HepG2 (cell line): ENCODE measurements around the gene ESPN.

Experiments used
- FOXJ3 ChIP-seq: sonication (generic); formaldehyde crosslinking; IDR thresholded peaks from 2 replicates; pipeline ENCODE4 v1.4.0; 2020; ENCODE audit warnings: missing genetic modification reagents, mild to moderate bottlenecking, borderline replicate concordance
- IKZF5 ChIP-seq: IDR thresholded peaks from 2 replicates; pipeline ENCODE4 v1.6.1; 2018; ENCODE audit warnings: missing genetic modification reagents, mild to moderate bottlenecking, missing compliant biosample characterization
- KLF16 ChIP-seq, 2 experiments: sonication (generic) in 1 of 2; formaldehyde crosslinking in 1 of 2; IDR thresholded peaks; 2 replicates each; pipeline versions ENCODE4 v1.6.1 to v1.8.0; 2016 to 2023; ENCODE audit warnings: missing genetic modification reagents in 2 of 2, missing compliant biosample characterization in 1 of 2
- ZFY ChIP-seq: sonication (generic); formaldehyde crosslinking; IDR thresholded peaks from 2 replicates; pipeline ENCODE4 v1.4.0; 2020; ENCODE audit warnings: missing genetic modification reagents

DNA sequence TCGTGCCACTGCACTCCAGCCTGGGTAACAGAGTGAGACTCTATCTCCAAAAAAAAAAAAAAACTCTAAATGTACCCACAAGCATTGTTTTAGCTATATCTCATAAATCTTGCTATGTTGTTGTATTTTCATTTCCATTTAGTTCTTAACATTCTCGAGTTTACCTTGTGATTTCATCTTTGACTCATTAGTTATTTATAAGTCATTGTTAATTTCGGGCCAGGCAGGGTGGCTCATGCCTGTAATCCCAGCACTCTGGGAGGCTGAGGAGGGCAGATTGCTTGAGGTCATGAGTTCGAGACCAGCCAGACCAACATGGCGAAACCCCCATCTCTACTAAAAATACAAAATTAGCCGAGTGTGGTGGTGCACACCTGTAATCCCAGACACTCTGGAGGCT is 16.6 kb upstream of the ESPN start:
- no peak for TF ChIP-seq KLF16 (CRISPR knock-in tag; IDR thresholded peaks at IDR 0.05)
- TF ChIP-seq IKZF5, result no peak
- TF ChIP-seq ZFY, result no peak
- no peak for TF ChIP-seq FOXJ3 (CRISPR knock-in tag)
